GM18499 (cell line): ENCODE results near the gene STAT5B.
"Not testable (repeated sequence)": the region's sequence is repeated elsewhere in the genome, so short reads cannot be mapped to it uniquely, and the experiment has no call there.

Experiments
- ATAC-seq: cut with Tn5 transposase; IDR thresholded peaks from one replicate; pipeline ENCODE4 v1.9.1; 2021; ENCODE audit warnings: moderate number of reproducible peaks; ENCODE audit not compliant: insufficient read depth, unreplicated experiment

STAT5B gene

GRCh38 chr17:42241871-42242270, 34.3 kb downstream of the STAT5B start:
- no peak for ATAC-seq

- not testable (repeated sequence) for ATAC-seq
These were observed 35.3 kb downstream of the STAT5B start for GRCh38 chr17:42240863-42241262.

- no peak for ATAC-seq
These were observed 36.0 kb downstream of the STAT5B start for GRCh38 chr17:42240201-42240600.

- not testable (repeated sequence) for ATAC-seq
These were observed 36.6 kb downstream of the STAT5B start for GRCh38 chr17:42239576-42239975.

- ATAC-seq, result no peak
These were observed 39.4 kb downstream of the STAT5B start for GRCh38 chr17:42236760-42237159.

- no peak for ATAC-seq
These were observed 42.2 kb downstream of the STAT5B start for GRCh38 chr17:42233994-42234393.

- ATAC-seq, result no peak
These were observed 43.0 kb downstream of the STAT5B start for GRCh38 chr17:42233156-42233555.

GRCh38 chr17:42230225-42230624, 46.0 kb downstream of the STAT5B start:
- ATAC-seq, result no peak

- no peak for ATAC-seq
These were observed 48.1 kb downstream of the STAT5B start for GRCh38 chr17:42227849-42228700.

- no peak for ATAC-seq
These were observed 50.5 kb downstream of the STAT5B start for GRCh38 chr17:42225646-42226045.

GRCh38 chr17:42224651-42225050, 51.5 kb downstream of the STAT5B start:
- ATAC-seq, result no peak

GRCh38 chr17:42221886-42222745, 54.1 kb downstream of the STAT5B start:
- ATAC-seq, result no peak

- ATAC-seq, result not testable (repeated sequence)
These were observed 56.9 kb downstream of the STAT5B start for GRCh38 chr17:42219280-42219679.

- ATAC-seq, result no peak
These were observed 62.0 kb downstream of the STAT5B start for GRCh38 chr17:42214156-42214555.

- no peak for ATAC-seq
These were observed 63.8 kb downstream of the STAT5B start for GRCh38 chr17:42212382-42212781.

- not testable (repeated sequence) for ATAC-seq
These were observed 64.3 kb downstream of the STAT5B start for GRCh38 chr17:42211921-42212341.

GRCh38 chr17:42210046-42210445, 66.1 kb downstream of the STAT5B start:
- ATAC-seq, result no peak

GRCh38 chr17:42206153-42206612, 70.0 kb downstream of the STAT5B start:
- not testable (repeated sequence) for ATAC-seq

GRCh38 chr17:42203354-42203753, 72.8 kb downstream of the STAT5B start:
- ATAC-seq, result no peak

- no peak for ATAC-seq
These were observed 73.5 kb downstream of the STAT5B start for GRCh38 chr17:42202696-42203095.

- no peak for ATAC-seq
These were observed 74.0 kb downstream of the STAT5B start for GRCh38 chr17:42202159-42202558.
